ENCODE data around the gene DICER1.

Gene DICER1

DNA sequence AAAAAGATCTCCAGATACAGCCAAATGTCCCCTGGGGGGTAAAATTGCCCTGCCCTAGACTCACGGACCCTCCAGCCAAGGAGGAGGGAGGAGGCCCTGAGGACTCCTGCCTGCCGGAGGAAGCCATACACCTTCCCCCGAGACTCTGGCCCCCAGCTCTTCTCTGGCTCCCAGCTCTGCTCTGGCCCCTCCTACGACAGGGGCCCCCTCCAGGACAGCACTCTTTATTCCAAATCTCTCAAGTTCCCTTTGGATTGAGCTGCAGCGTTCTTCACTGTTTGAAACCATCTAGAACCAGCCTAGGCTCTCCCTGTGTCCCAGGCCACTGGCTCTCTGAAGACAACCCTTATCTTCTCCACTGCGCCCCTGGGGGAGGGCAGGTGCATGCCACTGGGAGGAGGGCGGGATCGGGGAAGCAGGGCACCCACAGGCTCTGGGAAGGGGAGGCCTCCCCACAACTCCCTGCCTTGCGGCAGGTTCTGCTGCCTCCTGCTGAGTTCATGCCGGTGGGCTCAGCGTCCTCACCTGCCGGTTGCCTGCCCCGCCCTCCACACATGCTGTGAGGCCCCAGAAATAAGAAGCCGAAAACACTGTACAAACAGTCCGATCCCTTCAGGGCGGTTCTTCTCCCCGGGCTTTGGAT lies 112.7 kb downstream of the DICER1 start:
- in situ Hi-C loops (cut with HindIII; ENCODE audit: low sequenced_read_pairs): no loop called here

DNA sequence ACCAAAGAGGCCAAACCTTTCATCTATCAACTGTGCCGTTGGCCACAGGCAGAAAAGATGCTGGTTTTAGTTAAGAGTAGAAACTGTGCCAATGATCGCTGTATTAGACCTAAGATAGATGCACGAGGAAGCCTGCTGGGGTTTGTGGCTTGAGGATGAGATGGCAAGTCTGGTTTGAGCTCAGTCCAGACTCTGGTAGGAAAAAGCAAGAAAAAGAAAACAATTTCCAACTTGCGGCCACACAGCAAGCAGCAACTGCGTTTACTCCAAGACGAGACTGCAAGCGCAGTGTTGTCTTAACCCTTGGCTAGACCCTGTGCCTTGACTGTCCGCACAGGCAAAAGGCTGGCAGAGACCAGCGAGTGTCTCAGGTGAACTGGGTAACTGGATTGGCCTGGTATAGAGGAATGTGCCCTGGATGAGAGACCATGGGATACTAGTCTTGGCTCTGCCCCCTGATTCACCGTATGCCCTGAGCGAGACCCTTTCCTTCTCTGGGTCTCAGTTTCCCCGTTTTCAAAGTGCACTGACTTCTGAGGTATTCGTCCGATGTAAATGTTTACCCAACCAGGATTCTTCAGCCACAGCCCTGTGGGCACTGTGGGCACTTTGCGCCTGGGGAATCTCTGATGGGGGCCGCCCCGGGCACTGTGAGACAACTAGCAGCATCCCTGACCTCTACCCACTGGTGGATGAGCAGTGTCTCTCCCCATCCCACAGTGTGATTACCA lies 113.4 kb downstream of the DICER1 start:
- in situ Hi-C loops (cut with HindIII; ENCODE audit: low sequenced_read_pairs): no loop called here

GRCh38 chr14:95043314-95043713 lies 114.0 kb downstream of the DICER1 start:
- in situ Hi-C loops (cut with HindIII; ENCODE audit: low sequenced_read_pairs): no loop called here

DNA sequence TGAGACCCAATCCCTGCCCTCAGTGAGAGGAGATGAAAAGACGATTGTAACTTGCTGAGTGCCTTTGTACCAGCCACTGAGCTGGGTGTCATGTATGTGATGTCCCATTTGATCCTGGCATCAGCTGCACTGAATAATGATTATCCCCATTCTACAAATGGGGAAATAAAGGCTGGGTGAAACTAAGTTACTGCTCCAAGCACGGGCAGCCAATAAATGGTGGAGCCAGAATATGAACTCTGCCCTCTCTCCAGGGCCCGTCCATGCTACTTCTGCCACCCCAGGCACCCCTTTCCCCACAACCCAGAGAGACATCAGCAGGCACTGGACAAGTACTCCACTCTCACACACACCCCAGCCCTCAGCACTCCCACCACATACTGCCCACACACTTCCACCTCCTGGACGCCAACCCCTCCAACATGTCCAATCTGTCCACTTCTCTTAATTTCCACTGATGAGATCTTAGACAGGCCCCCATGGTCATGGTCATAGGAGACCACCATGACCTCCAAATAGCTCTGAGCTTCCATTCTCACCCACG lies 115.8 kb downstream of the DICER1 start:
- in situ Hi-C loops (cut with HindIII; ENCODE audit: low sequenced_read_pairs): no loop called here

DNA sequence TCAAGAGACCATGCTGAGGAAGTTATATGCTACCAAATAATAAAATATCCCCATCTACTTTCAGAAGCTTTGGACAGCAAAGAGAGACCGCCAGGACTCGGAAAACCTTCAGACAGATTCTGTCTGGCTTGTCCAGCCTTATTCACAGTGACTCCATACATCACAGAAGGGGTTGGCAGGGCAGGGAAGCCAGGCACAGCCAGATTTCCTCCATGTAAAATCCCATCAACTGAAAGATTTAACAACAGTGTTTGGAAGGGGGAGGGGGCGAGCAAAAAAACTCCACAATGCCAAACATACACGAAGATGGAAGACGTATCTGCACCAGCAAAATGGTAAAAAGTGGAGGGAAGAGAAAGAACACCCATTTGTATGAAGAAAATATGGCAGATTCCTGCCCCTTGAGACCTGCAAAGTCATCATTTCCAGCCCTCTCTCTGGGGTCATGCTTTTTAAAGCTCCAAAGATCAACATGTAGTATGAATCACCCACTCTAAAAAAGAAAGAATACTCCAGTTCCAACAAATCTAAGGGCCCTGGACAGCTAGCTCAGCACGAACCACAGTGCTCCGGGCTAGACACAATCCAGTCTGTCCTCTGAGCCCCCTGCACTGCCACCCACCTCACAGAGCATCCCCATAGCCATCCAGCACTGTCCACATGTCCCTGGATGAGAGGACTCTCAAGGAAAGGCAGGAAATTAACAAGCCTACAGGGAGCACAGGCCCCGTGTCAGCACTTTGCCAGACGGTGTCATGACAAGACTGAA lies 116.4 kb downstream of the DICER1 start:
- in situ Hi-C loops (cut with HindIII; ENCODE audit: low sequenced_read_pairs): no loop called here

DNA sequence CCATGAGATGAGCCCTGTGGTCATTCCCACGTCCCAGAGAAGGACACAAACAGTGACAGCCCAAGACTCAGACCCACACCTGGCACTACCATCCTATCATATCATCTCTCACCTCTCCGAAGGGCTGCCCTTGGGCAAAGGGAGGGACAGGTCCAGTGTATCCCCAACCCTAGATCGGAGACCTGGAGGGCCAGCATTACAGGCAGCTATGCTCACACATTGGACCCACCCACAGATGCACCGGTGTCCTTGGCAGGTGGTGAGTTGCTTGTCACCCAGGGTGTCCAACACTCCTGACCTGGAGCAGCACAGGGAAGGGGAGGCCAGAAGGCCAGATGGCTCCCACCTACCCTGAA lies 117.4 kb downstream of the DICER1 start:
- in situ Hi-C loops (cut with HindIII; ENCODE audit: low sequenced_read_pairs): no loop called here

DNA sequence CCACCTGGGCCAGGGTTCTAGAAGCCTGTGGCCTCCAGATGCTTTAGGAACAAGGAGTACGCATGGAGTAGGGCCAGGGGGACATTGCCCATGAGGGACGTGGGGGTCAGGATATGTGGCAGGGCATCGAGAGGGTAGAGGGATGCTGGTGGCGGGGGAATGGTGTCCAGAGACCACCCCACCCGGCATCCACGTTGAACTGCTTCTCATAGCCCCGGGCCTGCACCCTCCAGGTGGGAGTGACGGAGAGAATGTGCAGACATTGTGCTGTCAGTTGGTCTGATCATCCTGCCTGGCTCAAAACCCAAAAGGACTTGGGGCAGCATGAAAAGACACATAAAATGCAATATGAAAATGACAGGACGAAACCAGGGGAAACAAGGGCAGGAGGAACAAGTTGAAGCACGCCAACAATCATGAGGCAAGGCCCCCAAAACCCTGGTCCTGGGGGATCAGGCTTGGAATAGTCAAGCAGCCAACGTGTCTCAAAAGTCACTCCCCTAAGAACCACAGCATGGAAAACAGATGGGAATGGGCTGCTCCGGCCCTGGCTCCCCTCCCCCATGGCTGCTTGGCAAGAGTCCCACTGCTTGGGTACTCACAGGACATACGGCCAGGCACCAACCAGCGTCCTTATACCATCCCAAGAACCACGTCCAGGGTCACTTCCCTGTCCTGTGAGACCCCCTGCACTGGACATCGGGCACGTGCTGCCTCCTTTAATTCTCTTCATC lies 117.9 kb downstream of the DICER1 start:
- in situ Hi-C loops (cut with HindIII; ENCODE audit: low sequenced_read_pairs): no loop called here

DNA sequence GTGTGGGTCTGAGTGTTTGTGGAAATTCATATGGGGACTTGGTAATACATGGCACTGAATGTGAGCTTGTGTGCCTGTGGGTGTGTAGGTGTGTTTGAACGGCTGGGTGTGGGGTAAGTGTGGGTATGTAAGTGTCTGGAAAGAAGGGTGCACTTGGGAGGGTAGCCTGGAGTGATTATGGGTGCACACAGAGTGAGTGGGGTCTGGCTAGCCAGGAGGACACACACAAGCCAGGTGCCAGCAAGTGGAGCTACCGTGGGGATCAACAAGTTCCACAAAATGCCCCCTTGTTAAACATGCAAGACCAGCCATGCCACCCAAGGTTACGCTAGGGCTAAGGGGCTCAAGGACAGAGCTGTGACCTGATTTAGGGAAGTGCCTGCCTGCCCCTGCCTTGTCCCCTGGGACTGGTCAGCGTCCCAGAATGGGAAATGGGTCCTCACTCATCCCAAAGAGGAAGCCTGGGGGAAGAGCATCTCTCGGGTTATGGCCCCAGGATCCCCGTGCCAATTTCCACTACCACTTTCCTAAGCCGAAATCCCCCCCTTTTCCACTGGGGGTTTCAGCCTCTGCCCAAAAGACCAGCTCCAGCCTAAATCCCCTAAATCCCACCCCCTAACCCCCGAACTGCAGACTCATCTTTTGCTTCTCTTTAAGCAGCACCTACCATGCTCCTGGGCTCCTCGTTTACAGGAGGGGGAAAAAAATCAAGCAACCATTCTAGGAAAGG lies 118.6 kb downstream of the DICER1 start:
- in situ Hi-C loops (cut with HindIII; ENCODE audit: low sequenced_read_pairs): no loop called here

DNA sequence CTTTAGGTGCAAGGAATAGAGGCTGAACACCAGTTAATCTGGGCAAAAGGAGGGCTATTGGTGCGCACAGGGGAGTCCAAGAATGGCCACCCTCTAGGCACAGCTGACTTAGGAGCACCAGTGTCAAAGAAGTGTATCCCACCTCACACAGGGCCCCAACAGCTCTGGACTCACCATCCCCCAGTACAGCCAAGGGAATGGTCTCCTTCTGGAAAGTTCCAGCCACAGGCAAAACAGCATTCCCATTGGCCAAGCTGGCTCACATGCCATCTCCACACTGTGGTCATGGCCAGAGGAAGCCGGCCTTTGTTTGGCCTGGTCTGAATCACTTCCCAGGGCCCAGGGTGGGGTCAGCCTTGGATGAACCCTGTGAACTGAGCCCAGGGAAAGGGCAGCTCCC lies 120.1 kb downstream of the DICER1 start:
- in situ Hi-C loops (cut with HindIII; ENCODE audit: low sequenced_read_pairs): no loop called here

Measured in endothelial cell of hepatic sinusoid (primary cell).